LNCAP (cell line): Measurements from ENCODE around the gene RSPO1.

ENCODE experiments used
- TF ChIP-seq, protein P1 (sequence below): fragments of 450-650 bp; IDR thresholded peaks from 2 replicates; pipeline ENCODE4 v1.5.1; 2017; ENCODE audit warnings: mild to moderate bottlenecking

RSPO1 gene

DNA sequence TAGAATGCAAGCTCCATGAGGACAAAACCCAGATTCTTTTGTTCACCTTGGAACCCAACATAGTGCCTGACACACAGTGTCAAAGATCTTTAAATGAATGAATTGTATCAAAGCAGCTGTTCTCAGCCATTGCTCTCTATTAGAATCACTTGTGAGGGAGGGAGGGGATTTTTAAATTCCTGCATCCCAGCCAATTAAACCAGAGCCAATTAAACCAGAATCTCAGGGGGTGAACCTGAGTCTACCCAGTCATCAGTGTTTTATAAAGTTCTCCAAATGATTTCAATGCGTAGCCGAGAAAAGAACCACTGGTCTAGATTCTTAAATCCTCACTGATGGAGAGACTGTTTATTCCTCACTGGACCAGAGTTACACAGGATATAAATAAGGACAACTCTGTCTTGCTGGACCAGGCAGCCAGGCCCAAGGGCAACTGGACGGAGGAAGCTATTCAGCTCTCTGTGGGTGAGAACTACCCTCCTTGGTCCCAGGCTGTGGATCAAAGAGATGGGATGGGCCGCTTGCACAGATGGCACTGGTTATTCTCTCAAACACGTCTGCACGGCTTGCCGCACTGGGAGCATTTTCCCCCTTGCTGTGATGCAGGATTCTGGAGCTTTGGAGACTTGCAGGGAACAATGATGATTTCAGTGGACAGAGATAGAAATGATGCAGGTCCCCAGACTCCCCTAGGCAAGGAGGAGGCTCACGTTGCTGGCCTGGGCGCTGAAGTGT lies 37.6 kb upstream of the RSPO1 start:
- TF ChIP-seq, protein P1, sequence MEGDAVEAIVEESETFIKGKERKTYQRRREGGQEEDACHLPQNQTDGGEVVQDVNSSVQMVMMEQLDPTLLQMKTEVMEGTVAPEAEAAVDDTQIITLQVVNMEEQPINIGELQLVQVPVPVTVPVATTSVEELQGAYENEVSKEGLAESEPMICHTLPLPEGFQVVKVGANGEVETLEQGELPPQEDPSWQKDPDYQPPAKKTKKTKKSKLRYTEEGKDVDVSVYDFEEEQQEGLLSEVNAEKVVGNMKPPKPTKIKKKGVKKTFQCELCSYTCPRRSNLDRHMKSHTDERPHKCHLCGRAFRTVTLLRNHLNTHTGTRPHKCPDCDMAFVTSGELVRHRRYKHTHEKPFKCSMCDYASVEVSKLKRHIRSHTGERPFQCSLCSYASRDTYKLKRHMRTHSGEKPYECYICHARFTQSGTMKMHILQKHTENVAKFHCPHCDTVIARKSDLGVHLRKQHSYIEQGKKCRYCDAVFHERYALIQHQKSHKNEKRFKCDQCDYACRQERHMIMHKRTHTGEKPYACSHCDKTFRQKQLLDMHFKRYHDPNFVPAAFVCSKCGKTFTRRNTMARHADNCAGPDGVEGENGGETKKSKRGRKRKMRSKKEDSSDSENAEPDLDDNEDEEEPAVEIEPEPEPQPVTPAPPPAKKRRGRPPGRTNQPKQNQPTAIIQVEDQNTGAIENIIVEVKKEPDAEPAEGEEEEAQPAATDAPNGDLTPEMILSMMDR: no peak

DNA sequence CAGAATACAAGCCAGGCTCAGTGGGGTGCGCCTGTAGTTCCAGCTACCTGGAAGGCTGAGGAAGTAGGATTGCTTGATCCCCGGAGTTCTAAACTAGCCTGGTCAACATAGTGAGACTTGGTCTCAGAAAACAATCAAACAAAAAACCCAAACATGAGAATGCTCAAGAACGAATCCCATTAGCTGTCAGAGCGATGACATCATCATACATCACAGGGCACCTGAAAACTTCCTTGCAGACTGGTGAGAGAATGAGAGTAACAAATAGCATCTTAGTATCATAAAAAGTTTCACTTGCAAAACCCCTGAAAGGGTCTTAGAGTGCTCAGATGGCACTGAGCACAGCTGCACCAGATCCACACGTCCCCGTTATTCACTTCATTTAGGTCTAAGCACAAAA lies 36.6 kb upstream of the RSPO1 start:
- TF ChIP-seq, protein P1: no peak

DNA sequence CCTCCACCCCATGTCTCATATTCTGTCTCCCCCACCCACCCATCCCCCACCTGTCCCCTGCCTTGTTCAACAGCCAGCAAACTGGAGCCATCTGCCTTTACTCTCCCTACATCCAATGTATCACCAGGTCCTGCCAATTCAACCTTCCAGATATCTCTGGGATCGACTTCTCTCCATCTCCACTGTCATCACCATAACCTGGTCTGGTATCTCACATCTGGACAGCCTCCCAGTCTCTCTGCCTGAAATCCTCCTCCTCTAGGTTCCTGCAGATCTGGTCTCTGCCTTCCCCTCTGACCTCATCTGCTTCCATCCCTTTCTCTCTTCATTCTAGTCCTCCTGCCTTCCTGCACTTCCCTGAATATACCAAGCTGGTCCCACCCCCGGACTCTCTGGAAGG lies 35.4 kb upstream of the RSPO1 start:
- TF ChIP-seq, protein P1: no peak

DNA sequence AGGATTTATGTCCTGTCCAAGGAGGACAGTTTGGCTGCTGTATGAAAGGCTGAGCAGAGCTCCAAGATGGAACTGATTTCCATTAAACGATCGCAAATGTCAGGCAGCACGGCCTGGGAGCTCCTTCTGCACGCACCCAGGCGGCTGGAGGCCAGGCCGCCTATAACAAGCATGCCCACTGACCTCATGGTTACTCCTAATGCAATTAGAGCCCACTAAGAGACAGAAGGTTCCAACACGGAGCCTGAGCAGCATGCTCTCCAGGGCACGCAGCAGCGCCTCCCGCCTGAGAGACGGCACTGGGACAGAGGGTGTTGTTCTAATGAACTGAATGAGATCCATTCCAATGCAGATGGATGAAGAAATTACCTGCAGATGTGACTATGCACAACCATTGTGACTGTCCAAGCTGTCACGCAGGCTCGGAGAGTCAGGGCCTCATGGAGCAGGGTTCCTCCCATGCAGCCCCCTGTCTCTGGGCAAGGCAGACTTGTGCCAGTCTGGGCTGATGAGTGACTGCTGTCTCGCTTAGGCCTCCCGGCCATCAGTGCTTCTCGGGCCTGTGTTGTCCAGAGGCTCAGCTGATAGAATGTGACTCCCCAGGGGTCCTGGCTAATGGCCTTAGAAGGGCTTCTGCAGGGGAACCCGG lies 32.5 kb upstream of the RSPO1 start:
- TF ChIP-seq, protein P1: no peak

DNA sequence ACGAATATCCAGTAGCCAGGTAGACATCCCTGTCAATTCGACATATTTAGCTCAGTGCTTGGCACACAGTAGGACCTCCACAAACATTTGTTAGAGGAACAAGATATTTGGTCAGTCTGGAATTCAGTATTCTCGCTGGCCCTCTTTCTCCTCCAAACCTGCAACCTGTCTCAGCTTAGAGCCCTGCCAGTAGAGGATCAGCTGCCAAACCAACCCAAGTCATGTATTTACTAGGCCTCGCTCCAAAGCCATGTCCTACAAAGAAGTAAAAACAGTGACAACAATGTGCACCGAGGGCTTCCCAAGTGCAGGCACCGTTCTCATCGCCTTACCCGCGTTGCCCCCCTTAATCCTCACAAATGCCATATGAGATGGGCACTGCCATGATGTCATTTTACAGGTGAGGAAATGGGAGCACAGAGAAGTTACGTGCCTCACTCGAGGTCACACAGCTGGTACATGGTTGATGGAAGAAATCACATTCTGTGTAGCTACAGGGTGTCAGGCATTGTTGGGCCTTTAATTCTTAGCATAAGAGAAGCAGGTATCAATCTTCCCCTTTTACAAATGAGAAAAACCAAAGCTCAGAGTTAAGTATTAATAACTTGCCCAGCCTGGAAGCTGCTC lies 31.7 kb upstream of the RSPO1 start:
- TF ChIP-seq, protein P1: no peak

DNA sequence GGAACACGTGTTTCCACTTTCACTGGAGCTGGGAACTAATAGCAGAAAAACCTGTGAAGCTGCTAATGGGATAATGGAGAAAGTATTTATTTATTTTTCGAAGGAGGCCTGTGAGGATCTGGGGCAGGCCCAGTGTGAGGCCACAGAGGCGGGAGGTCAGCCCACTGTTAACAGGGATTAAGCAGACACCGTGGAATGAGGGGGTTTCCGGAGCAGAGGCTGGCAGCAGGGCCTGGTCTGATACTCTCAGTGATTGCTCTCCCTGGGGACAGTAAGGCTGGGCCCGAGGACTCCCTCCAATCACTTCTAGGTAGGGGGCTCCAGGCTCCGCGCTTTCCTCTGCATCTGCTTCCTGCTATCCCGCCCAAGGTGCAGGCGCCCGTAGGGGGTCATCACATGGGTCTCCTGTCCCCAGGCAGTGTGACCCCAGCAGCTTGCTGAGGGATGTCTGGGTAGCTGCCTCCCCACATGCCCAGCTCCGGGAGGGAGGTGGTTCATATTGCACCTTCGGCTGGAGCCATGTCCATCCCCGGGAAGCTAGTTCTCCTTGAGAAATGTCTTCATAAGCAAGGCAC lies 28.8 kb upstream of the RSPO1 start:
- TF ChIP-seq, protein P1: no peak

DNA sequence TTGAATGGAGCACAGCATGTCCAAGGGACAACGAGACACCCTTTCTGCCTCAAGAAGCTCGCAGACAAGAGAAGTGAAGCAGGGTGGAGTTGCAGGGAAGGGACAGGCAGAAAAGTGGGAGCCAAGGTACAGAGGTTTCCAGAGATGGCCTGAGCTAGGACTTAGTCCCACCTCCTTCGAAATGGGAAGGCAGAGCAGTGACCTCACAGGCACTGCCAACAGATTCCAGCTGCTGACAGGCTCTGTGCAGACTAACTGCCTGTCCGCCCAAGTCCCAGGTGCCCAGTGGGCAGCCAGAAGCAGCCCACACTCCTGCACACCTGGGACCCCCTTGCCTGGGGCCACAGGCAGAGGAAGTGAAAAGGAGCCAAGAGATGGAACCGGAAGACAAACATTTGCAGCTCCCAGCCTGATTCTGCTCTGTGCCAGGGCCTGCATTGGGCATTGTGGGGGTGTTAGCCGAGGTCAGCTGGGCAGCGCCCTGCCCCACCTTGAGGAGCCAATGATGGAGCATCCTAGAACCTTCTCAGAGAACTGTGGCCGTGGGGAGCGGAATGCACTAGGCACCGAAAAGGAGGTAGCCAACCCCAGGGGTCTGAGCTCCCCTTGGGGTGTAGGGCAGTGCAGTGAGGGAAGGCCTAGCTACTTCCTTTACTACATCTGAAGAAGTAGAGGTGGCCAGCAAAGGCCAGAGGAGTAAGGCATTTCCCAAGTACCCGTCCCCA lies 27.5 kb upstream of the RSPO1 start:
- TF ChIP-seq, protein P1: no peak
